ENCODE data around the gene CDH1. TPM values are rescaled to one million over a fixed set of nuclear protein-coding genes. Genes with fewer than 3 reads are reported as not detected.

CDH1 gene
- polyA plus RNA-seq, 2 donors = 92.0 to 96.6 TPM

DNA sequence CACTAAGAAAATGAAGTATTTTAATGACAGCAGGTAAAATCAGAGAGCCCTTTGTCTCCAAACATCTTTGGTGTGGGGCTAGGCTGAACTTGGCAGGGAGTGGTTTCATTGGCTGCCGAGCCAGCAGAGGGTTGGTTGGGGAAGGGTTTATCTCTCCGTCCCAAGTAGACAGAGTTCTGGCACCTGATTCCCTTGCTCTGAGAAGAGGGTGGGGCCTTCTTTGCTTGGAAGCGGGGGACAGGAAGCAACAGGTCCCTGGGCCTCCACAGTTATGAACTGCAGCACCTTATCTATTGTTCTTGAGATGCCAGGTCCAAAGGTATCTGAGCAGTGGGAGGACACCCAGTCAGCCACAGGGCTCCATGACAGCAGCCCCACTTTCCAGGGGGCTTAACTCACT is 12.3 kb upstream of the CDH1 start:
- Histone ChIP-seq H3K27me3 (ENCODE audit: control insufficient read depth in 1 of 2, insufficient read depth in 2 of 2, low read length in 2 of 2) (no peaks in the 10 kb centered on the region), H3K4me1 (ENCODE audit: control insufficient read depth in 2 of 2, insufficient read depth in 2 of 2, low read length in 1 of 2) (peaks cover 0 to 2% of the 10 kb centered on the region in 2 donors), H3K27ac (ENCODE audit: low read depth in 2 of 2, low read length in 1 of 2) (no peak overlapping the region), H3K4me3 (ENCODE audit: low read depth in 1 of 2, low read length in 2 of 2) (no peak overlapping the region), H3K9me3 (ENCODE audit: control insufficient read depth in 2 of 2, insufficient read depth in 1 of 2, low read depth in 1 of 2, low read length in 1 of 2) (peaks cover 0 to 6% of the 10 kb centered on the region in 2 donors), H3K36me3 (ENCODE audit: control insufficient read depth in 2 of 2, insufficient read depth in 2 of 2, low read length in 1 of 2) (no peaks in the 10 kb centered on the region)
- WGBS, 2 donors = 30 to 32% methylated on average over 3 of the region's 3 CpGs

- no peak overlapping the region for H3K4me3 ChIP-seq (ENCODE audit: low read depth in 1 of 2, low read length in 2 of 2)
- no peak overlapping the region for H3K27ac ChIP-seq (ENCODE audit: low read depth in 2 of 2, low read length in 1 of 2)
- 82 to 84% methylated on average over 4 of the region's 4 CpGs for WGBS, 2 donors
- H3K27me3 ChIP-seq (ENCODE audit: control insufficient read depth in 1 of 2, insufficient read depth in 2 of 2, low read length in 2 of 2) = no peaks in the 10 kb centered on the region
- H3K36me3 ChIP-seq (ENCODE audit: control insufficient read depth in 2 of 2, insufficient read depth in 2 of 2, low read length in 1 of 2) = no peaks in the 10 kb centered on the region
- H3K9me3 ChIP-seq (ENCODE audit: control insufficient read depth in 2 of 2, insufficient read depth in 1 of 2, low read depth in 1 of 2, low read length in 1 of 2) = peaks cover 0 to 6% of the 10 kb centered on the region in 2 donors
- peaks cover 0 to 2% of the 10 kb centered on the region in 2 donors for H3K4me1 ChIP-seq (ENCODE audit: control insufficient read depth in 2 of 2, insufficient read depth in 2 of 2, low read length in 1 of 2)
Measured at GRCh38 chr16:68728523-68728922, 8.6 kb upstream of the CDH1 start.

GRCh38 chr16:68731637-68732036 is 5.5 kb upstream of the CDH1 start:
- H3K9me3 ChIP-seq (ENCODE audit: control insufficient read depth in 2 of 2, insufficient read depth in 1 of 2, low read depth in 1 of 2, low read length in 1 of 2) = no peaks in the 10 kb centered on the region
- no peaks in the 10 kb centered on the region for H3K27me3 ChIP-seq (ENCODE audit: control insufficient read depth in 1 of 2, insufficient read depth in 2 of 2, low read length in 2 of 2)
- no peak overlapping the region for H3K4me3 ChIP-seq (ENCODE audit: low read depth in 1 of 2, low read length in 2 of 2)
- no peaks in the 10 kb centered on the region for H3K4me1 ChIP-seq (ENCODE audit: control insufficient read depth in 2 of 2, insufficient read depth in 2 of 2, low read length in 1 of 2)
- 27 to 28% methylated on average over 3 of the region's 3 CpGs for whole genome bisulfite sequencing, 2 donors
- peak overlapping the region in 1 of 2 donors; percentile 18 for H3K27ac ChIP-seq (ENCODE audit: low read depth in 2 of 2, low read length in 1 of 2)
- H3K36me3 ChIP-seq (ENCODE audit: control insufficient read depth in 2 of 2, insufficient read depth in 2 of 2, low read length in 1 of 2) = no peaks in the 10 kb centered on the region

- H3K27me3 ChIP-seq (ENCODE audit: control insufficient read depth in 1 of 2, insufficient read depth in 2 of 2, low read length in 2 of 2) = no peaks in the 10 kb centered on the region
- H3K9me3 ChIP-seq (ENCODE audit: control insufficient read depth in 2 of 2, insufficient read depth in 1 of 2, low read depth in 1 of 2, low read length in 1 of 2) = no peaks in the 10 kb centered on the region
- H3K36me3 ChIP-seq (ENCODE audit: control insufficient read depth in 2 of 2, insufficient read depth in 2 of 2, low read length in 1 of 2) = no peaks in the 10 kb centered on the region
- no peak overlapping the region for H3K4me3 ChIP-seq (ENCODE audit: low read depth in 1 of 2, low read length in 2 of 2)
- WGBS, 2 donors = 30 to 33% methylated on average over 8 of the region's 8 CpGs
- no peaks in the 10 kb centered on the region for H3K4me1 ChIP-seq (ENCODE audit: control insufficient read depth in 2 of 2, insufficient read depth in 2 of 2, low read length in 1 of 2)
- H3K27ac ChIP-seq (ENCODE audit: low read depth in 2 of 2, low read length in 1 of 2) = peak overlapping the region; percentile 39 to 57
Measured at GRCh38 chr16:68732042-68732680, 4.9 kb upstream of the CDH1 start.

- 50 to 62% methylated on average over 4 of the region's 4 CpGs for WGBS, 2 donors
- Histone ChIP-seq H3K27ac (ENCODE audit: low read depth in 2 of 2, low read length in 1 of 2) (peak overlapping the region; percentile 39 to 57), H3K4me3 (ENCODE audit: low read depth in 1 of 2, low read length in 2 of 2) (no peak overlapping the region), H3K27me3 (ENCODE audit: control insufficient read depth in 1 of 2, insufficient read depth in 2 of 2, low read length in 2 of 2) (no peaks in the 10 kb centered on the region), H3K4me1 (ENCODE audit: control insufficient read depth in 2 of 2, insufficient read depth in 2 of 2, low read length in 1 of 2) (no peaks in the 10 kb centered on the region), H3K36me3 (ENCODE audit: control insufficient read depth in 2 of 2, insufficient read depth in 2 of 2, low read length in 1 of 2) (no peaks in the 10 kb centered on the region), H3K9me3 (ENCODE audit: control insufficient read depth in 2 of 2, insufficient read depth in 1 of 2, low read depth in 1 of 2, low read length in 1 of 2) (no peaks in the 10 kb centered on the region)
Measured at GRCh38 chr16:68732741-68733399, 4.2 kb upstream of the CDH1 start.

- H3K4me1 ChIP-seq (ENCODE audit: control insufficient read depth in 2 of 2, insufficient read depth in 2 of 2, low read length in 1 of 2) = no peaks in the 10 kb centered on the region
- H3K4me3 ChIP-seq (ENCODE audit: low read depth in 1 of 2, low read length in 2 of 2) = no peak overlapping the region
- H3K27ac ChIP-seq (ENCODE audit: low read depth in 2 of 2, low read length in 1 of 2) = no peak overlapping the region
- no peaks in the 10 kb centered on the region for H3K27me3 ChIP-seq (ENCODE audit: control insufficient read depth in 1 of 2, insufficient read depth in 2 of 2, low read length in 2 of 2)
- 92 to 94% methylated on average over 9 of the region's 9 CpGs for WGBS, 2 donors
- H3K36me3 ChIP-seq (ENCODE audit: control insufficient read depth in 2 of 2, insufficient read depth in 2 of 2, low read length in 1 of 2) = no peaks in the 10 kb centered on the region
- H3K9me3 ChIP-seq (ENCODE audit: control insufficient read depth in 2 of 2, insufficient read depth in 1 of 2, low read depth in 1 of 2, low read length in 1 of 2) = no peaks in the 10 kb centered on the region
Measured at GRCh38 chr16:68733570-68733969, 3.5 kb upstream of the CDH1 start.

GRCh38 chr16:68734782-68735181 is 2.3 kb upstream of the CDH1 start:
- Histone ChIP-seq H3K4me3 (ENCODE audit: low read depth in 1 of 2, low read length in 2 of 2) (no peak overlapping the region), H3K4me1 (ENCODE audit: control insufficient read depth in 2 of 2, insufficient read depth in 2 of 2, low read length in 1 of 2) (no peaks in the 10 kb centered on the region), H3K36me3 (ENCODE audit: control insufficient read depth in 2 of 2, insufficient read depth in 2 of 2, low read length in 1 of 2) (no peaks in the 10 kb centered on the region), H3K9me3 (ENCODE audit: control insufficient read depth in 2 of 2, insufficient read depth in 1 of 2, low read depth in 1 of 2, low read length in 1 of 2) (no peaks in the 10 kb centered on the region), H3K27ac (ENCODE audit: low read depth in 2 of 2, low read length in 1 of 2) (no peak overlapping the region), H3K27me3 (ENCODE audit: control insufficient read depth in 1 of 2, insufficient read depth in 2 of 2, low read length in 2 of 2) (no peaks in the 10 kb centered on the region)
- 95 to 98% methylated on average over 2 of the region's 2 CpGs for WGBS, 2 donors

DNA sequence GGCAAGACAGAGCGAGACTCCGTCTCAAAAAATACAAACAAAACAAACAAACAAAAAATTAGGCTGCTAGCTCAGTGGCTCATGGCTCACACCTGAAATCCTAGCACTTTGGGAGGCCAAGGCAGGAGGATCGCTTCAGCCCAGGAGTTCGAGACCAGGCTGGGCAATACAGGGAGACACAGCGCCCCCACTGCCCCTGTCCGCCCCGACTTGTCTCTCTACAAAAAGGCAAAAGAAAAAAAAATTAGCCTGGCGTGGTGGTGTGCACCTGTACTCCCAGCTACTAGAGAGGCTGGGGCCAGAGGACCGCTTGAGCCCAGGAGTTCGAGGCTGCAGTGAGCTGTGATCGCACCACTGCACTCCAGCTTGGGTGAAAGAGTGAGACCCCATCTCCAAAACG is 531 bp upstream of the CDH1 start:
- no peaks in the 10 kb centered on the region for H3K36me3 ChIP-seq (ENCODE audit: control insufficient read depth in 2 of 2, insufficient read depth in 2 of 2, low read length in 1 of 2)
- no peaks in the 10 kb centered on the region for H3K4me1 ChIP-seq (ENCODE audit: control insufficient read depth in 2 of 2, insufficient read depth in 2 of 2, low read length in 1 of 2)
- no peaks in the 10 kb centered on the region for H3K27me3 ChIP-seq (ENCODE audit: control insufficient read depth in 1 of 2, insufficient read depth in 2 of 2, low read length in 2 of 2)
- no peak overlapping the region for H3K27ac ChIP-seq (ENCODE audit: low read depth in 2 of 2, low read length in 1 of 2)
- WGBS, 2 donors = 77 to 78% methylated on average over 12 of the region's 12 CpGs
- no peak overlapping the region for H3K4me3 ChIP-seq (ENCODE audit: low read depth in 1 of 2, low read length in 2 of 2)
- H3K9me3 ChIP-seq (ENCODE audit: control insufficient read depth in 2 of 2, insufficient read depth in 1 of 2, low read depth in 1 of 2, low read length in 1 of 2) = no peaks in the 10 kb centered on the region

DNA sequence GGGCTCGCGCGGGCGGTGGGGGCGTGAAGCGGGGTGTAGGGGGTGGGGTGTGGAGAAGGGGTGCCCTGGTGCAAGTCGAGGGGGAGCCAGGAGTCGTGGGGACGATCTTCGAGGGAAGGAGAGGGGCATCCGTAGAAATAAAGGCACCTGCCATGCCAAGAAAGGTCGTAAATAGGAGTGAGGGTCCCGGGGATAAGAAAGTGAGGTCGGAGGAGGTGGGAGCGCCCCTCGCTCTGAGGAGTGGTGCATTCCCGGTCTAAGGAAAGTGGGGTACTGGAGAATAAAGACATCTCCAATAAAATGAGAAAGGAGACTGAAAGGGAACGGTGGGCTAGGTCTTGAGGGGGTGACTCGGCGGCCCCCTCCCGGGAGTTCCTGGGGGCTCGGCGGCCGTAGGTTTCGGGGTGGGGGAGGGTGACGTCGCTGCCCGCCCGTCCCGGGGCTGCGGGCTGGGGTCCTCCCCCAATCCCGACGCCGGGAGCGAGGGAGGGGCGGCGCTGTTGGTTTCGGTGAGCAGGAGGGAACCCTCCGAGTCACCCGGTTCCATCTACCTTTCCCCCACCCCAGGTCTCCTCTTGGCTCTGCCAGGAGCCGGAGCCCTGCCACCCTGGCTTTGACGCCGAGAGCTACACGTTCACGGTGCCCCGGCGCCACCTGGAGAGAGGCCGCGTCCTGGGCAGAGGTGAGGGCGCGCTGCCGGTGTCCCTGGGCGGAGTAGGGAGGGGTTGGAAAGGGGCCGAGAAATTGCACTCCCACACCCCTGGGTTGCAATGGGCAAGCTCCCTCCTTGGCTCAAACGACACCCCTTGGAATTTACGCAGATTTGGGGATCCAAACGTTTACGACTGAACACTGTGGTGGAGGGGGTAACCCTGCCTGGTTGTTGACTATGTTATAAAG is 888 bp downstream of the CDH1 start:
- Histone ChIP-seq H3K9me3 (ENCODE audit: control insufficient read depth in 2 of 2, insufficient read depth in 1 of 2, low read depth in 1 of 2, low read length in 1 of 2) (no peaks in the 10 kb centered on the region), H3K4me3 (ENCODE audit: low read depth in 1 of 2, low read length in 2 of 2) (peak overlapping the region; percentile 67 to 69), H3K27ac (ENCODE audit: low read depth in 2 of 2, low read length in 1 of 2) (peak overlapping the region; percentile 84 to 87), H3K36me3 (ENCODE audit: control insufficient read depth in 2 of 2, insufficient read depth in 2 of 2, low read length in 1 of 2) (no peaks in the 10 kb centered on the region), H3K4me1 (ENCODE audit: control insufficient read depth in 2 of 2, insufficient read depth in 2 of 2, low read length in 1 of 2) (peaks cover 0 to 3% of the 10 kb centered on the region in 2 donors), H3K27me3 (ENCODE audit: control insufficient read depth in 1 of 2, insufficient read depth in 2 of 2, low read length in 2 of 2) (no peaks in the 10 kb centered on the region)
- 10 to 11% methylated on average over 58 of the region's 58 CpGs for WGBS, 2 donors
